ENCODE results near the gene CLDND2.
"Not testable (repeated sequence)": the region's sequence is repeated elsewhere in the genome, so short reads cannot be mapped to it uniquely, and the experiment has no call there.

The CLDND2 gene

GRCh38 chr19:51368366-51369282, at the start of gene CLDND2:
Gene CLDND2 (minus strand): TSS chr19:51369003. CDS start chr19:51368577, 426 bp downstream.
- in situ Hi-C loops (cut with HindIII; ENCODE audit: low pct_ligation_motif_present, low pct_unique_long_range_greater_than_20kb, low sequenced_read_pairs): no loop called here
- DNase-seq: no peak

GRCh38 chr19:51417810-51418157, 49.0 kb upstream of the CLDND2 start:
- DNase-seq: no peak
- in situ Hi-C loops (cut with HindIII; ENCODE audit: low pct_ligation_motif_present, low pct_unique_long_range_greater_than_20kb, low sequenced_read_pairs): no loop called here

- DNase-seq: no peak
Measured at GRCh38 chr19:51417107-51417809, 48.5 kb upstream of the CLDND2 start, which contains the start of gene SIGLEC10. Gene SIGLEC10 (minus strand): TSS chr19:51417642. CDS start chr19:51417581, 61 bp downstream.

GRCh38 chr19:51416422-51416821, 47.6 kb upstream of the CLDND2 start:
- in situ Hi-C loops (cut with HindIII; ENCODE audit: low pct_ligation_motif_present, low pct_unique_long_range_greater_than_20kb, low sequenced_read_pairs); DNase-seq: not testable (repeated sequence)

More at GRCh38 chr19:51417107-51417809, 48.5 kb upstream of the CLDND2 start, which contains the start of gene SIGLEC10:
- in situ Hi-C loops (cut with HindIII; ENCODE audit: low pct_ligation_motif_present, low pct_unique_long_range_greater_than_20kb, low sequenced_read_pairs): no loop called here

- in situ Hi-C loops (cut with HindIII; ENCODE audit: low pct_ligation_motif_present, low pct_unique_long_range_greater_than_20kb, low sequenced_read_pairs): no loop called here
- DNase-seq: no peak
Measured at GRCh38 chr19:51415187-51415586, 46.4 kb upstream of the CLDND2 start.

GRCh38 chr19:51410950-51411748, 42.3 kb upstream of the CLDND2 start:
- DNase-seq: no peak
- in situ Hi-C loops (cut with HindIII; ENCODE audit: low pct_ligation_motif_present, low pct_unique_long_range_greater_than_20kb, low sequenced_read_pairs): no loop called here

- no peak for DNase-seq
- in situ Hi-C loops (cut with HindIII; ENCODE audit: low pct_ligation_motif_present, low pct_unique_long_range_greater_than_20kb, low sequenced_read_pairs): no loop called here
Measured at GRCh38 chr19:51407511-51408131, 38.8 kb upstream of the CLDND2 start.

- no peak for DNase-seq
- in situ Hi-C loops (cut with HindIII; ENCODE audit: low pct_ligation_motif_present, low pct_unique_long_range_greater_than_20kb, low sequenced_read_pairs): no loop called here
Measured at GRCh38 chr19:51402117-51402516, 33.3 kb upstream of the CLDND2 start.

GRCh38 chr19:51399936-51400335, 31.1 kb upstream of the CLDND2 start:
- in situ Hi-C loops (cut with HindIII; ENCODE audit: low pct_ligation_motif_present, low pct_unique_long_range_greater_than_20kb, low sequenced_read_pairs); DNase-seq: not testable (repeated sequence)

GRCh38 chr19:51399231-51399630, 30.4 kb upstream of the CLDND2 start:
- in situ Hi-C loops (cut with HindIII; ENCODE audit: low pct_ligation_motif_present, low pct_unique_long_range_greater_than_20kb, low sequenced_read_pairs): no loop called here
- no peak for DNase-seq

GRCh38 chr19:51398096-51398704, 29.4 kb upstream of the CLDND2 start:
- in situ Hi-C loops (cut with HindIII; ENCODE audit: low pct_ligation_motif_present, low pct_unique_long_range_greater_than_20kb, low sequenced_read_pairs): no loop called here
- DNase-seq: peak; percentile 30

GRCh38 chr19:51397453-51397852, 28.6 kb upstream of the CLDND2 start:
- in situ Hi-C loops (cut with HindIII; ENCODE audit: low pct_ligation_motif_present, low pct_unique_long_range_greater_than_20kb, low sequenced_read_pairs); DNase-seq: not testable (repeated sequence)

GRCh38 chr19:51396175-51396574, 27.4 kb upstream of the CLDND2 start:
- in situ Hi-C loops (cut with HindIII; ENCODE audit: low pct_ligation_motif_present, low pct_unique_long_range_greater_than_20kb, low sequenced_read_pairs): no loop called here
- no peak for DNase-seq

GRCh38 chr19:51394050-51394836, 25.4 kb upstream of the CLDND2 start:
- peak; percentile 98 for DNase-seq
- in situ Hi-C loops (cut with HindIII; ENCODE audit: low pct_ligation_motif_present, low pct_unique_long_range_greater_than_20kb, low sequenced_read_pairs): no loop called here

- in situ Hi-C loops (cut with HindIII; ENCODE audit: low pct_ligation_motif_present, low pct_unique_long_range_greater_than_20kb, low sequenced_read_pairs): no loop called here
Measured at GRCh38 chr19:51392701-51393100, 23.9 kb upstream of the CLDND2 start.

GRCh38 chr19:51391073-51391611, 22.3 kb upstream of the CLDND2 start:
- in situ Hi-C loops (cut with HindIII; ENCODE audit: low pct_ligation_motif_present, low pct_unique_long_range_greater_than_20kb, low sequenced_read_pairs): no loop called here

More at GRCh38 chr19:51392701-51393100, 23.9 kb upstream of the CLDND2 start:
- no peak for DNase-seq

GRCh38 chr19:51389143-51389542, 20.3 kb upstream of the CLDND2 start:
- DNase-seq: no peak
- in situ Hi-C loops (cut with HindIII; ENCODE audit: low pct_ligation_motif_present, low pct_unique_long_range_greater_than_20kb, low sequenced_read_pairs): no loop called here

More at GRCh38 chr19:51391073-51391611, 22.3 kb upstream of the CLDND2 start:
- no peak for DNase-seq
